B cell (primary cell): ENCODE data around the gene LCN15. TPM values are rescaled to one million over a fixed set of nuclear protein-coding genes. Genes with fewer than 3 reads are reported as not detected.
A peak's percentile ranks its signal among the peaks of the same experiment; 100 is the strongest.

Experiments used
- ATAC-seq: fragments of 200-7000 bp; cut with Tn5 transposase; one replicate; pipeline ENCODE4 v1.10.0; 2021; ENCODE audit warnings: low read depth, mild to moderate bottlenecking, moderate number of reproducible peaks, moderate library complexity
- CTCF ChIA-PET: fragments of 350-600 bp; sonication (Branson Sonifier 250); formaldehyde crosslinking; loops from one replicate; lab custom pipeline; 2021; ENCODE audit warnings: antibody characterized with exemption, inconsistent platforms; lab: Charles Lee
- POLR2A ChIA-PET: fragments of 350-600 bp; sonication (Branson Sonifier 250); formaldehyde crosslinking; loops from one replicate; lab custom pipeline; 2021; ENCODE audit warnings: antibody characterized with exemption; lab: Charles Lee
- DNase-seq: peaks from one replicate; pipeline ENCODE4 v3.0.0; 2013
- H2AFZ ChIP-seq: 2 replicates; pipeline ENCODE4 v1.6.1; 2012; ENCODE audit warnings: mild to moderate bottlenecking, low read depth, low read length; ENCODE audit not compliant: insufficient read depth, poor library complexity, severe bottlenecking
- H3K27ac ChIP-seq, 2 donors: 1 replicate in 1 of 2; 2 replicates in 1 of 2; pipeline ENCODE4 v1.5.1; 2012 to 2013; ENCODE audit warnings: low read length in 2 of 2, mild to moderate bottlenecking in 2 of 2, moderate library complexity in 1 of 2
- H3K27me3 ChIP-seq, 4 experiments: fragments of 200-600 bp in 1 of 4; sonication (generic) in 1 of 4; replicated peaks in 1 of 4; 1 replicate in 2 of 4; 2 replicates in 2 of 4; pipeline versions ENCODE4 v1.6.1 to v1.7.0; 2013 to 2016; ENCODE audit warnings: low read length in 3 of 4, mild to moderate bottlenecking in 2 of 4, mixed read lengths in 1 of 4, moderate library complexity in 1 of 4; ENCODE audit not compliant: insufficient read depth in 4 of 4, control insufficient read depth in 3 of 4; ENCODE audit errors: control extremely low read depth in 1 of 4
- H3K36me3 ChIP-seq, 2 experiments: replicated peaks in 1 of 2; 1 replicate in 1 of 2; 2 replicates in 1 of 2; pipeline versions ENCODE4 v1.6.1 to v1.7.1; 2013; ENCODE audit warnings: low read length in 1 of 2; ENCODE audit not compliant: insufficient read depth in 2 of 2, control insufficient read depth in 1 of 2; ENCODE audit errors: control extremely low read depth in 1 of 2, extremely low read depth in 1 of 2
- H3K4me1 ChIP-seq, 2 donors: fragments of 200-600 bp in 1 of 2; sonication (generic) in 1 of 2; 1 replicate in 1 of 2; 2 replicates in 1 of 2; pipeline versions ENCODE4 v1.5.1 to v1.6.1; 2013 to 2017; ENCODE audit warnings: low read length in 2 of 2; ENCODE audit not compliant: control insufficient read depth in 2 of 2, insufficient read depth in 2 of 2
- H3K4me2 ChIP-seq: replicated peaks from 2 replicates; pipeline ENCODE3; 2012; ENCODE audit warnings: mild to moderate bottlenecking, low read depth, low read length; ENCODE audit not compliant: poor library complexity, severe bottlenecking
- H3K4me3 ChIP-seq, 5 experiments: fragments of 200-600 bp in 1 of 5; sonication (generic) in 1 of 5; 1 replicate in 3 of 5; 2 replicates in 2 of 5; pipeline versions ENCODE4 v1.5.1 to v1.7.0; 2011 to 2016; ENCODE audit warnings: low read length in 4 of 5, mild to moderate bottlenecking in 4 of 5, low read depth in 2 of 5, control low read depth in 1 of 5, moderate library complexity in 1 of 5; ENCODE audit not compliant: insufficient read depth in 1 of 5; ENCODE audit errors: control extremely low read depth in 1 of 5, extremely low read depth in 1 of 5
- H3K79me2 ChIP-seq: fragments of 200-600 bp; sonication (generic); one replicate; pipeline ENCODE4 v1.6.0; 2016; ENCODE audit warnings: low read length; ENCODE audit not compliant: control insufficient read depth, insufficient read depth
- H3K9ac ChIP-seq: fragments of 200-600 bp; sonication (generic); 2 replicates; pipeline ENCODE4 v1.6.1; 2017; ENCODE audit warnings: mild to moderate bottlenecking, low read length, moderate library complexity
- H3K9me3 ChIP-seq, 3 donors: one replicate each; pipeline versions ENCODE4 v1.6.1 to v1.7.1; 2013; ENCODE audit warnings: low read length in 2 of 3; ENCODE audit not compliant: control insufficient read depth in 2 of 3, insufficient read depth in 1 of 3; ENCODE audit errors: control extremely low read depth in 1 of 3
- H4K20me1 ChIP-seq: 2 replicates; pipeline ENCODE4 v1.6.0; 2012; ENCODE audit warnings: mild to moderate bottlenecking, low read length; ENCODE audit not compliant: insufficient read depth, control insufficient read depth, poor library complexity, severe bottlenecking
- H3K27ac Mint-ChIP-seq: one replicate; pipeline ENCODE4 v1.8.0; 2021; ENCODE audit warnings: mixed read lengths
- H3K27me3 Mint-ChIP-seq: one replicate; pipeline ENCODE4 v1.8.0; 2021; ENCODE audit warnings: mixed read lengths
- H3K4me1 Mint-ChIP-seq: one replicate; pipeline ENCODE4 v1.8.0; 2021; ENCODE audit warnings: mixed read lengths
- H3K4me3 Mint-ChIP-seq: one replicate; pipeline ENCODE4 v1.8.0; 2021; ENCODE audit warnings: mixed read lengths
- H3K9me3 Mint-ChIP-seq: one replicate; pipeline ENCODE4 v1.8.0; 2022; ENCODE audit warnings: mixed read lengths; ENCODE audit not compliant: insufficient read depth
- CTCF ChIP-seq: fragments of 200-600 bp; IDR thresholded peaks from one replicate; pipeline ENCODE4 v1.8.0; 2022; ENCODE audit warnings: antibody characterized with exemption, mild to moderate bottlenecking
- EZH2 ChIP-seq: IDR thresholded peaks from 2 replicates; pipeline ENCODE4 v1.6.1; 2012; ENCODE audit warnings: borderline replicate concordance, low read depth, mild to moderate bottlenecking, moderate library complexity, low read length; ENCODE audit not compliant: insufficient read depth, poor library complexity, severe bottlenecking
- WGBS: methylation state at CpG from one replicate; pipeline ENCODE4 v1.1.5; 2013; ENCODE audit warnings: missing lambda C conversion rate; ENCODE audit not compliant: insufficient coverage; 5-methylcytosine and 5-hydroxymethylcytosine counted together
- intact Hi-C: fragments of 100-400 bp; cut with micrococcal nuclease; formaldehyde crosslinking; loops from one replicate; pipeline ENCODE4 v1.10.0; 2022
- polyA plus RNA-seq: library from polyadenylated mRNA; depleted of rRNA; stranded (reverse); fragments of >200 nt; gene quantifications from 2 replicates; pipeline ENCODE4 v1.2.3, GENCODE V29; 2012
- total RNA-seq, 2 donors: library from RNA; stranded (reverse); fragments of 120-200 nt in 1 of 2; gene quantifications; 1 replicate in 1 of 2; 2 replicates in 1 of 2; pipeline versions ENCODE4 v1.2.3 to v1.2.4, GENCODE V29; 2013 to 2022

The LCN15 gene
- total and polyA plus RNA-seq, 2 donors (not counting 1 experiment from before 2014, with no cell fraction given): not detected

GRCh38 chr9:136762915-136763648, 1.2 kb downstream of the LCN15 start:
- ATAC-seq (peak; percentile 6), DNase-seq (peak; percentile 66)
- no peak overlapping the region for H3K27ac ChIP-seq
- no peak for TF ChIP-seq CTCF
- TF ChIP-seq EZH2: no peak
- H3K79me2 ChIP-seq: peaks cover 3% of the 10 kb centered on the region
- H3K27me3 ChIP-seq: peaks cover 0 to 3% (median 2%) of the 10 kb centered on the region in 4 experiments
- H3K36me3 ChIP-seq: no peaks in the 10 kb centered on the region
- 30% methylated on average over 20 of the region's 37 CpGs for WGBS
- Mint-ChIP-seq H3K27ac (no peak overlapping the region), H3K4me3 (no peak overlapping the region), H3K27me3 (no peaks in the 10 kb centered on the region), H3K9me3 (no peaks in the 10 kb centered on the region), H3K4me1 (peaks cover 55% of the 10 kb centered on the region)
- H3K4me3 ChIP-seq: no peak overlapping the region
- ChIA-PET POLR2A (interaction anchor here (0.6 to 1.5 kb wide), 7 partner anchors 11 to 366 kb away, joined by 3 to 5 read pairs (median 3); no protein-coding TSS in a partner anchor), CTCF (interaction anchor here (1.3 kb wide), 1 partner anchor 272 kb away, joined by 6 read pairs; no protein-coding TSS in a partner anchor)
- peaks cover 0 to 3% (median 0%) of the 10 kb centered on the region in 3 donors for H3K9me3 ChIP-seq
- peaks cover 46 to 83% of the 10 kb centered on the region in 2 donors for H3K4me1 ChIP-seq
- intact Hi-C loops: no loop called here
- H2AFZ ChIP-seq: no peak overlapping the region
- H3K9ac ChIP-seq: no peak overlapping the region
- H4K20me1 ChIP-seq: no peaks in the 10 kb centered on the region
- H3K4me2 ChIP-seq: peak overlapping the region; percentile 25

- Mint-ChIP-seq H3K27ac (no peak overlapping the region), H3K4me3 (no peak overlapping the region), H3K27me3 (no peaks in the 10 kb centered on the region), H3K4me1 (peaks cover 54% of the 10 kb centered on the region), H3K9me3 (no peaks in the 10 kb centered on the region)
- Histone ChIP-seq H3K9me3 (peaks cover 0 to 11% (median 0%) of the 10 kb centered on the region in 3 donors), H3K4me2 (no peak overlapping the region), H3K4me3 (no peak overlapping the region), H2AFZ (no peak overlapping the region), H3K79me2 (peaks cover 3% of the 10 kb centered on the region), H4K20me1 (no peaks in the 10 kb centered on the region), H3K4me1 (peaks cover 48 to 83% of the 10 kb centered on the region in 2 donors), H3K27ac (no peak overlapping the region), H3K36me3 (no peaks in the 10 kb centered on the region), H3K27me3 (peaks cover 0 to 3% (median 0%) of the 10 kb centered on the region in 4 experiments), H3K9ac (no peak overlapping the region)
- intact Hi-C loops: no loop called here
- ATAC-seq: no peak
- POLR2A ChIA-PET: interaction anchor here (0.7 to 0.8 kb wide), 3 partner anchors 21 to 367 kb away, joined by 3 to 5 read pairs (median 3); no protein-coding TSS in a partner anchor
- CTCF ChIA-PET: no interaction called here
- TF ChIP-seq CTCF: no peak
- no peak for TF ChIP-seq EZH2
- DNase-seq: no peak
- whole genome bisulfite sequencing: 79% methylated on average over 6 of the region's 17 CpGs
These were observed 2.1 kb downstream of the LCN15 start for GRCh38 chr9:136762221-136762691.
